Astrocyte (in vitro differentiated cells and primary cell): Measurements from ENCODE around the gene BRINP2. TPM values are rescaled to one million over a fixed set of nuclear protein-coding genes. Genes with fewer than 3 reads are reported as not detected.

Experiments
- DNase-seq: peaks from one replicate; pipeline ENCODE4 v3.0.0-alpha.2; 2010; ENCODE audit warnings: low read depth
- FAIRE-seq: peaks from 2 replicates; lab custom pipeline; 2011; peaks lifted over from hg19 to GRCh38; lab: Jason Lieb, UNC
- H2AFZ ChIP-seq: 2 replicates; pipeline ENCODE4 v1.6.0; 2012; ENCODE audit warnings: low read depth, low read length, inconsistent platforms
- H3K27ac ChIP-seq: 2 replicates; pipeline ENCODE4 v1.5.1; 2011; ENCODE audit warnings: low read depth, low read length, inconsistent platforms
- H3K27me3 ChIP-seq: 2 replicates; pipeline ENCODE4 v1.6.0; 2011; ENCODE audit warnings: low read length, inconsistent platforms; ENCODE audit not compliant: insufficient read depth
- H3K36me3 ChIP-seq: 2 replicates; pipeline ENCODE4 v1.5.1; 2011; ENCODE audit warnings: low read length, inconsistent platforms; ENCODE audit not compliant: insufficient read depth
- H3K4me1 ChIP-seq: 2 replicates; pipeline ENCODE4 v1.5.1; 2011; ENCODE audit warnings: low read length, inconsistent platforms; ENCODE audit not compliant: insufficient read depth
- H3K4me2 ChIP-seq: 2 replicates; pipeline ENCODE4 v1.6.0; 2012; ENCODE audit warnings: low read length, inconsistent platforms
- H3K4me3 ChIP-seq: 2 replicates; pipeline ENCODE4 v1.5.1; 2011; ENCODE audit warnings: low read depth, mild to moderate bottlenecking, low read length, inconsistent platforms; ENCODE audit not compliant: insufficient read depth
- H3K79me2 ChIP-seq: 2 replicates; pipeline ENCODE4 v1.6.0; 2012; ENCODE audit warnings: mild to moderate bottlenecking, low read length, inconsistent platforms; ENCODE audit not compliant: insufficient read depth
- H3K9ac ChIP-seq: 2 replicates; pipeline ENCODE4 v1.6.0; 2012; ENCODE audit warnings: mild to moderate bottlenecking, low read length, inconsistent platforms
- H3K9me3 ChIP-seq: 2 replicates; pipeline ENCODE4 v1.5.1; 2012; ENCODE audit warnings: low read depth, mild to moderate bottlenecking, low read length, inconsistent platforms; ENCODE audit not compliant: insufficient read depth
- H4K20me1 ChIP-seq: 2 replicates; pipeline ENCODE4 v1.6.0; 2012; ENCODE audit warnings: low read length, inconsistent platforms; ENCODE audit not compliant: insufficient read depth
- H3K27ac Mint-ChIP-seq: one replicate; pipeline ENCODE4 v1.8.0; 2021; ENCODE audit warnings: mild to moderate bottlenecking, mixed read lengths; ENCODE audit not compliant: unreplicated experiment
- H3K27me3 Mint-ChIP-seq: one replicate; pipeline ENCODE4 v1.8.0; 2021; ENCODE audit warnings: low read depth, mixed read lengths; ENCODE audit not compliant: unreplicated experiment
- H3K36me3 Mint-ChIP-seq: one replicate; pipeline ENCODE4 v1.8.0; 2021; ENCODE audit warnings: low read depth, mixed read lengths; ENCODE audit not compliant: unreplicated experiment
- H3K4me1 Mint-ChIP-seq: one replicate; pipeline ENCODE4 v1.8.0; 2021; ENCODE audit warnings: low read depth, mixed read lengths; ENCODE audit not compliant: unreplicated experiment
- H3K4me3 Mint-ChIP-seq: one replicate; pipeline ENCODE4 v1.8.0; 2021; ENCODE audit warnings: mild to moderate bottlenecking, moderate library complexity, mixed read lengths; ENCODE audit not compliant: unreplicated experiment
- H3K9me3 Mint-ChIP-seq: one replicate; pipeline ENCODE4 v1.8.0; 2021; ENCODE audit warnings: mild to moderate bottlenecking, mixed read lengths; ENCODE audit not compliant: unreplicated experiment
- CTCF ChIP-seq: IDR thresholded peaks from 2 replicates; pipeline ENCODE4 v1.5.1; 2011; ENCODE audit warnings: low read depth, mild to moderate bottlenecking, inconsistent platforms, low read length, moderate library complexity; ENCODE audit not compliant: insufficient read depth
- EZH2 ChIP-seq: IDR thresholded peaks from 2 replicates; pipeline ENCODE4 v1.6.1; 2012; ENCODE audit warnings: mild to moderate bottlenecking, low read length, inconsistent platforms; ENCODE audit not compliant: insufficient read depth
- total RNA-seq: library from RNA; stranded (reverse); gene quantifications from 2 replicates; pipeline ENCODE4 v1.2.1, GENCODE V29; 2021

Gene BRINP2
- total RNA-seq, 1 donor from 2014 or later, result not detected

- H3K4me1 ChIP-seq, result peaks cover 9% of the 10 kb centered on the region
- H3K4me2 ChIP-seq, result peak overlapping the region; percentile 15
- FAIRE-seq (no peak), DNase-seq (peak; percentile 83)
- TF ChIP-seq CTCF (no peak), EZH2 (no peak)
- H3K36me3 Mint-ChIP-seq, result no peaks in the 10 kb centered on the region
- no peaks in the 10 kb centered on the region for H4K20me1 ChIP-seq
- H3K27me3 ChIP-seq, result peaks cover 10% of the 10 kb centered on the region
- H3K9me3 ChIP-seq, result no peaks in the 10 kb centered on the region
- no peak overlapping the region for H2AFZ ChIP-seq
- peaks cover 18% of the 10 kb centered on the region for H3K27me3 Mint-ChIP-seq
- H3K9me3 Mint-ChIP-seq, result peaks cover 5% of the 10 kb centered on the region
- no peaks in the 10 kb centered on the region for H3K79me2 ChIP-seq
- no peak overlapping the region for H3K27ac Mint-ChIP-seq
- H3K9ac ChIP-seq, result no peak overlapping the region
- H3K36me3 ChIP-seq, result no peaks in the 10 kb centered on the region
- H3K27ac ChIP-seq, result no peak overlapping the region
- no peak overlapping the region for H3K4me3 Mint-ChIP-seq
- peaks cover 15% of the 10 kb centered on the region for H3K4me1 Mint-ChIP-seq
- no peak overlapping the region for H3K4me3 ChIP-seq
Observed at GRCh38 chr1:177274687-177275211, 104.0 kb downstream of the BRINP2 start.

- peaks cover 20% of the 10 kb centered on the region for H3K27me3 Mint-ChIP-seq
- peaks cover 10% of the 10 kb centered on the region for H3K27me3 ChIP-seq
- no peak overlapping the region for H3K27ac Mint-ChIP-seq
- no peak overlapping the region for H3K4me3 ChIP-seq
- no peak overlapping the region for H2AFZ ChIP-seq
- TF ChIP-seq CTCF (no peak), EZH2 (no peak)
- no peaks in the 10 kb centered on the region for H3K9me3 ChIP-seq
- H3K4me3 Mint-ChIP-seq, result no peak overlapping the region
- H3K9me3 Mint-ChIP-seq, result peaks cover 5% of the 10 kb centered on the region
- H3K4me1 Mint-ChIP-seq, result peaks cover 15% of the 10 kb centered on the region
- FAIRE-seq (no peak), DNase-seq (no peak)
- H3K79me2 ChIP-seq, result no peaks in the 10 kb centered on the region
- no peak overlapping the region for H3K9ac ChIP-seq
- H4K20me1 ChIP-seq, result no peaks in the 10 kb centered on the region
- H3K36me3 ChIP-seq, result no peaks in the 10 kb centered on the region
- no peaks in the 10 kb centered on the region for H3K36me3 Mint-ChIP-seq
- H3K4me1 ChIP-seq, result peaks cover 9% of the 10 kb centered on the region
- H3K27ac ChIP-seq, result no peak overlapping the region
- H3K4me2 ChIP-seq, result no peak overlapping the region
Observed at GRCh38 chr1:177275736-177276135, 105.0 kb downstream of the BRINP2 start.

GRCh38 chr1:177278626-177279390 is 108.0 kb downstream of the BRINP2 start:
- peaks cover 6% of the 10 kb centered on the region for H3K27me3 ChIP-seq
- Mint-ChIP-seq H3K4me1 (peaks cover 15% of the 10 kb centered on the region), H3K27ac (no peak overlapping the region)

More at GRCh38 chr1:177278626-177279390, 108.0 kb downstream of the BRINP2 start:
- DNase-seq, result peak; percentile 65
- no peaks in the 10 kb centered on the region for H4K20me1 ChIP-seq
- peaks cover 5% of the 10 kb centered on the region for H3K9me3 ChIP-seq
- no peak overlapping the region for H2AFZ ChIP-seq
- H3K27ac ChIP-seq, result no peak overlapping the region
- no peak overlapping the region for H3K4me3 ChIP-seq
- no peaks in the 10 kb centered on the region for H3K36me3 ChIP-seq
- H3K4me2 ChIP-seq, result no peak overlapping the region
- no peak overlapping the region for H3K9ac ChIP-seq
- Mint-ChIP-seq H3K27me3 (peaks cover 8% of the 10 kb centered on the region), H3K9me3 (peaks cover 2% of the 10 kb centered on the region), H3K36me3 (no peaks in the 10 kb centered on the region), H3K4me3 (no peak overlapping the region)
- no peaks in the 10 kb centered on the region for H3K79me2 ChIP-seq
- no peak for FAIRE-seq
- TF ChIP-seq EZH2 (no peak), CTCF (no peak)
- peaks cover 9% of the 10 kb centered on the region for H3K4me1 ChIP-seq
